T-helper 1 cell treated with Interleukin-12 subunit alpha and Interleukin-12 subunit beta and Interleukin-4 antibody, amounts not matched to agents 30 μg/mL and 1 μg/mL, for 36 hours (primary cell): ENCODE results near the gene SDK1.

Experiments used
- H3K27ac Mint-ChIP-seq: one replicate; pipeline ENCODE4 v1.8.0; 2021; ENCODE audit warnings: mild to moderate bottlenecking, mixed read lengths
- H3K27me3 Mint-ChIP-seq: one replicate; pipeline ENCODE4 v1.8.0; 2021; ENCODE audit warnings: low read depth, mixed read lengths
- H3K36me3 Mint-ChIP-seq: one replicate; pipeline ENCODE4 v1.8.0; 2021; ENCODE audit warnings: low read depth, mixed read lengths
- H3K4me1 Mint-ChIP-seq: one replicate; pipeline ENCODE4 v1.8.0; 2021; ENCODE audit warnings: low read depth, mixed read lengths
- H3K4me3 Mint-ChIP-seq: one replicate; pipeline ENCODE4 v1.8.0; 2021; ENCODE audit warnings: mild to moderate bottlenecking, moderate library complexity, mixed read lengths
- H3K9me3 Mint-ChIP-seq: one replicate; pipeline ENCODE4 v1.8.0; 2021; ENCODE audit warnings: mixed read lengths

The SDK1 gene

GRCh38 chr7:3300651-3301448 lies at the start of gene SDK1:
SDK1 (plus strand) TSS chr7:3301252; CDS start chr7:3301587, 335 bp downstream.
- Mint-ChIP-seq H3K4me3 (peak within 1 kb of the TSS; percentile 28), H3K4me1 (peaks cover 5% of the 10 kb centered on the region), H3K36me3 (no peaks in the 10 kb centered on the region), H3K27me3 (peaks cover 55% of the 10 kb centered on the region), H3K9me3 (no peaks in the 10 kb centered on the region), H3K27ac (no peak within 1 kb of the TSS)

GRCh38 chr7:3254718-3255117 lies 46.3 kb upstream of the SDK1 start:
- no peak overlapping the region for H3K4me3 Mint-ChIP-seq
- H3K4me1 Mint-ChIP-seq: no peaks in the 10 kb centered on the region
- H3K9me3 Mint-ChIP-seq: no peaks in the 10 kb centered on the region
- no peaks in the 10 kb centered on the region for H3K36me3 Mint-ChIP-seq
- H3K27me3 Mint-ChIP-seq: peaks cover 4% of the 10 kb centered on the region
- H3K27ac Mint-ChIP-seq: no peak overlapping the region

DNA sequence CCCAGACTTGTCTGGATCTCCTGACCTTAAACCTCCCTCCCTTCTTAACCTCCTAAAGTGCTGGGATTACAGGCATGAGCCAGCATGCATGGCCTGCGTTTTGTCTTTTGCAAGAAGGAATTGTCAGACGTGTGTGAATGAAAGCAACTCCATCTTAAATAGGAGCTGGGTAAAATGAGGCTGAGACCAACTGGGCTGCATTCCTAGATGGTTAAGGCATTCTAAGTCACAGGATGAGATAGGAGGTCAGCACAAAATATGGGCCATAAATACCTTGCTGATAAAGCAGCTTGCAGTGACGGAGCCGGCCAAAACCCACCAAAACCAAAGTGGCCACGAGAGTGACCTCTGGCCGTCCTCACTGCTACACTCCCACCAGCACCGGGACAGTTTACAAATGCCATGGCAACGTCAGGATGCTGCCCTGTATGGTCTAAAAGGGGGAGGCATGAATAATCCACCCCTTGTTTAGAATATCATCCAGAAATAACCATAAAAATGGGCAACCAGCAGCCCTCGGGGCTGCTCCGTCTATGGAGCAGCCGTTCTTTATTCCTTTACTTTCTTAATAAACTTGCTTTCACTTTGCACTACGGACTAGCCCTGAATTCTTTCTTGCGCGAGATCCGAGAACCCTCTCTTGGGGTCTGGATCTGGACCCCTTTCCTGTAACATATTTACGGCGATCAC lies 41.2 kb upstream of the SDK1 start:
- no peaks in the 10 kb centered on the region for H3K36me3 Mint-ChIP-seq
- no peaks in the 10 kb centered on the region for H3K4me1 Mint-ChIP-seq
- peaks cover 10% of the 10 kb centered on the region for H3K27me3 Mint-ChIP-seq
- H3K27ac Mint-ChIP-seq: no peak overlapping the region
- peak overlapping the region; percentile 35 for H3K4me3 Mint-ChIP-seq
- H3K9me3 Mint-ChIP-seq: no peaks in the 10 kb centered on the region

GRCh38 chr7:3260401-3260715 lies 40.7 kb upstream of the SDK1 start:
- no peak overlapping the region for H3K27ac Mint-ChIP-seq
- H3K27me3 Mint-ChIP-seq: peaks cover 14% of the 10 kb centered on the region
- H3K9me3 Mint-ChIP-seq: no peaks in the 10 kb centered on the region
- no peaks in the 10 kb centered on the region for H3K4me1 Mint-ChIP-seq
- H3K36me3 Mint-ChIP-seq: no peaks in the 10 kb centered on the region
- peak overlapping the region; percentile 35 for H3K4me3 Mint-ChIP-seq

DNA sequence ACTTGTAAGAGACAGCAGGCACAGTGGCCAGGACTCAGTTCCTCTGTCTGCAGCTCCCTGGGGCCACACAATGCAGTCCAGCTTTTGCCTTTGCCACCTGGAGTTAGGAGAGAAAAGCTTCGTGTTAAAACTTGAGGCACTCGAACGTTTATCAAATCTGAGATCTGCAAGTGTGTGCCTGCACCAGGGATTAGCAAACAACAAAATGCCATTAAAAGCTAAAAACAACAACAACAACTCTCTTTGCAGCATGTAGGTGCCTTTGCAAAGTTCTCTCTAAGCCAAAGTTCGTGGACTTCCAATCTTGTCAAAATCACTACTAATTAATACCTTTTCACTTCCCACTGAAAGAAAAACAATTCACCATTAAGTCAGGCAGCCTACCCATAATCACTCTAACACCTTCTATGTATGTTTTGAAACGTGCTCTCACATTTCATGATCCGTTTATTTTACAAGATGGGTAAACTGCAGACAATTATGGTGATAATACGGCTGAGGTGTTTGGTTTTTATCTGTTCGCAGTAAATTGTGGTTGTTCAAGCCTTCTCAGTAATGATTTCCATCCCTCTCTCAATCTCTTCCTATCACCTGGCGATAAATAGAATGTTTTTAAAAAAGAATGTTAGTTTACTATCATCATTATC lies 36.2 kb upstream of the SDK1 start:
- Mint-ChIP-seq H3K9me3 (no peaks in the 10 kb centered on the region), H3K36me3 (no peaks in the 10 kb centered on the region), H3K27me3 (peaks cover 14% of the 10 kb centered on the region), H3K27ac (no peak overlapping the region), H3K4me3 (no peak overlapping the region), H3K4me1 (no peaks in the 10 kb centered on the region)

- H3K36me3 Mint-ChIP-seq: no peaks in the 10 kb centered on the region
- no peak overlapping the region for H3K4me3 Mint-ChIP-seq
- peaks cover 14% of the 10 kb centered on the region for H3K27me3 Mint-ChIP-seq
- no peak overlapping the region for H3K27ac Mint-ChIP-seq
- H3K4me1 Mint-ChIP-seq: no peaks in the 10 kb centered on the region
- H3K9me3 Mint-ChIP-seq: no peaks in the 10 kb centered on the region
Measured at GRCh38 chr7:3265388-3265787, 35.7 kb upstream of the SDK1 start.

GRCh38 chr7:3266240-3266639 lies 34.8 kb upstream of the SDK1 start:
- Mint-ChIP-seq H3K4me3 (no peak overlapping the region), H3K36me3 (no peaks in the 10 kb centered on the region), H3K27me3 (peaks cover 14% of the 10 kb centered on the region)

DNA sequence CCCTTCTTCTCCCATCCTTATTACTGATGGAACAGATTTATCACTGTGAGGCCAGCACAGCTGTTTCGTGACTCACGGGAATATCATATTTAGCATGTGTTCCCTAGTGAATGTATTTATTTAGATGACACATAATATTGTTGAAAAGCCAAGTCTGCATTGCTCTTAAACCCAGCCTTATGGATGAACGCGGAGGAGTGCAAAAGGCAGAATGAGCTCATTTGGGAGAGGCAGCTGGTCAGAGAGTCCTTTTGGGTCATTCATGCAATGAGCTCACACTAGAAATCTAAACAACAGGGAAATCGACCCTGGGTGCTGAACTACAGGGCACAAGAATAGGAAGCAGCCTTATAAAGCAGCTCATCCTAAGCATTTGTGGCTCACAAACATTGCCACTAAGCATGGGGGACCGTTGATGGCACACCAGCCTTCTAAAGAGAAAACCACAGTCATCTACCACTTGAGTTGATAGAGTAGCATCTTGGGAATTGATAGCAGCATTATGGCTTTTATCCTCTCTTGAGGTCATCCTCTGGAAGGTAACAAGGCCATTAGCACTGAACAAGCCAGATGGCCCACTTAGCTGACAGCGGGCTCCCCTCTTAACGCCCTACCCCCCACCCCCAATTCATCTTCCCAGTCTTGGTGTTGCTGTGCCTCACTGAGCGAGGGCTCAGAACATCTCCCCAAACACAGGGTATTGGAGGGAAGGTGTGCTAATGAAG lies 32.9 kb upstream of the SDK1 start:
- H3K4me3 Mint-ChIP-seq: no peak overlapping the region
- H3K9me3 Mint-ChIP-seq: no peaks in the 10 kb centered on the region
- H3K27me3 Mint-ChIP-seq: peaks cover 14% of the 10 kb centered on the region
- no peaks in the 10 kb centered on the region for H3K4me1 Mint-ChIP-seq
- no peak overlapping the region for H3K27ac Mint-ChIP-seq
- H3K36me3 Mint-ChIP-seq: no peaks in the 10 kb centered on the region

More at GRCh38 chr7:3266240-3266639, 34.8 kb upstream of the SDK1 start:
- Mint-ChIP-seq H3K9me3 (no peaks in the 10 kb centered on the region), H3K4me1 (no peaks in the 10 kb centered on the region), H3K27ac (no peak overlapping the region)

- no peaks in the 10 kb centered on the region for H3K9me3 Mint-ChIP-seq
- no peaks in the 10 kb centered on the region for H3K36me3 Mint-ChIP-seq
- no peak overlapping the region for H3K27ac Mint-ChIP-seq
- H3K4me3 Mint-ChIP-seq: no peak overlapping the region
- H3K4me1 Mint-ChIP-seq: no peaks in the 10 kb centered on the region
- H3K27me3 Mint-ChIP-seq: no peaks in the 10 kb centered on the region
Measured at GRCh38 chr7:3270362-3270761, 30.7 kb upstream of the SDK1 start.

DNA sequence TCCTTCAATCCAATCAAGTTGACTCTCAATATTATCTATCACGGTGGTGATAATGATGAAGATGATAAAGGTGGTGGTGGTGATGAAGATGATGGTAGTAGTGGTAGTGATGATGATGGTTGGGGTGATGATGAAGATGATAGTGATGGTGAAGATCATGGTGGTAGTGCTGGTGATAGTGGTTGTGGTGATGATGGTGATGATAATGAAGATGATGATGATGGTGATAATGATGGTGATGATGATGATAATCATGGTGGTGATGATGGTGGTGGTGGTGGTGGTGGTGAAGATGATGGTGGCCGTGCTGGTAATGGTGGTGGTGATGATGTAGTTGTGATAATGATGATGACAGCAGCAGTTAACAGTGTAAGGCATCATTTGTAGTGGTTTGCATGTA lies 29.8 kb upstream of the SDK1 start:
- no peaks in the 10 kb centered on the region for H3K9me3 Mint-ChIP-seq
- no peak overlapping the region for H3K27ac Mint-ChIP-seq
- no peaks in the 10 kb centered on the region for H3K36me3 Mint-ChIP-seq
- no peak overlapping the region for H3K4me3 Mint-ChIP-seq
- H3K27me3 Mint-ChIP-seq: no peaks in the 10 kb centered on the region
- no peaks in the 10 kb centered on the region for H3K4me1 Mint-ChIP-seq

- H3K36me3 Mint-ChIP-seq: no peaks in the 10 kb centered on the region
- no peaks in the 10 kb centered on the region for H3K27me3 Mint-ChIP-seq
- peaks cover 3% of the 10 kb centered on the region for H3K9me3 Mint-ChIP-seq
- H3K4me1 Mint-ChIP-seq: no peaks in the 10 kb centered on the region
- no peak overlapping the region for H3K27ac Mint-ChIP-seq
- no peak overlapping the region for H3K4me3 Mint-ChIP-seq
Measured at GRCh38 chr7:3272691-3273141, 28.3 kb upstream of the SDK1 start.

GRCh38 chr7:3274131-3274530 lies 26.9 kb upstream of the SDK1 start:
- Mint-ChIP-seq H3K4me1 (no peaks in the 10 kb centered on the region), H3K9me3 (peaks cover 3% of the 10 kb centered on the region), H3K4me3 (no peak overlapping the region), H3K27me3 (no peaks in the 10 kb centered on the region), H3K36me3 (no peaks in the 10 kb centered on the region), H3K27ac (no peak overlapping the region)

DNA sequence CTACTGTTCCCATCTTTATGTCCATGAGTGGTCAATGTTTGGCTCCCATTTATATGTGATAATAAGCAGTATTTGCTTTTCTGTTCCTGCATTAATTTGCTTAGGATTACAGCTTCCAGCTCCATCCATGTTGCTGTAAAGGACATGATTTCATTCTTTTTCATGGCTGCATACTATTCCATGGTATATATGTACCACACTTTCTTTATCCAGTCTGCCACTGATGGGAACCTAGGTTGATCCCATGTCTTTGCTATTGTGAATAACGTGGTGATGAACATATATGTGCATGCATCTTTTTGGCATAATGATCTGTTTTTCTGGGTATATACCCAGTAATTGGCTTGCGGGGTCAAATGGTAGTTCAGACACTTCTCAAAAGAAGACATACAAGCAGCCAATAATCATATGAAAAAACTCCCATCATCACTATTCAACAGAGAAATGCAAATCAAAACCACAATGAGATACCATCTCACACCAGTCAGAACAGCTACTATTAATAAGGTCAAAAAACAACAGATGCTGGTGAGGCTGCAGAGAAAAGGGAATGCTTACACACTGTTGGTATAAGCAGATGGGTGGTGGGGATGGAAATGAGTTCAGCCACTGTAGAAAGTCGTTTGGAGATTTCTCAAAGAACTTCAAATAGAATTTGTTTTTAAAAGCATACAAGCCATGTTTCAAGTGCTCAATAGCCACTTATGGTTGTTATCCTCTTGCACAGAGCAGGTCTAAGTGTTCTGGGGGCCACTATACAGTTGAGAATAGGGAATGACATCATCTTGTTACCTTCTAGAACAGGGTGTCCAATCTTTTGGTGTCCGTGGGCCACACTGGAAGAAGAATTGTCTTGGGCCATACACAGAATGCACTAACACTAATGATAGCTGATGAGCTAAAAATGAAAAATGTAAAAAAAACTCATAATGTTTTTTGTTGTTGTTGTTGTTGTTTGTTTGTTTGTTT lies 23.2 kb upstream of the SDK1 start:
- Mint-ChIP-seq H3K27me3 (peaks cover 5% of the 10 kb centered on the region), H3K4me3 (no peak overlapping the region), H3K9me3 (peaks cover 3% of the 10 kb centered on the region), H3K36me3 (no peaks in the 10 kb centered on the region), H3K4me1 (no peaks in the 10 kb centered on the region), H3K27ac (no peak overlapping the region)
